ENCODE data around the gene OSTN.

- TF ChIP-seq POLR2A (conservative IDR thresholded peaks at IDR 0.05) = no peak
- no peak for TF ChIP-seq CUX1 (CRISPR knock-in tag; IDR thresholded peaks at IDR 0.05)
- TF ChIP-seq ZHX1 (conservative IDR thresholded peaks at IDR 0.05; ENCODE audit: low read length) = no peak
- TF ChIP-seq POU5F1 (IDR thresholded peaks at IDR 0.05; ENCODE audit: borderline replicate concordance, low read depth, low read length, partially characterized antibody) = no peak
- no peak for TF ChIP-seq PRPF4 (IDR thresholded peaks at IDR 0.05; ENCODE audit: insufficient read depth, low read depth, low read length, poor library complexity, severe bottlenecking)
- no peak for TF ChIP-seq FOSL1 (tag; conservative IDR thresholded peaks at IDR 0.05)
- TF ChIP-seq VEZF1 (CRISPR knock-in tag; IDR thresholded peaks at IDR 0.05) = no peak
- TF ChIP-seq GABPB1 (CRISPR knock-in tag; IDR thresholded peaks at IDR 0.05) = no peak
- no peak for TF ChIP-seq ELK1 (CRISPR knock-in tag; IDR thresholded peaks at IDR 0.05)
- TF ChIP-seq PRDM10 (IDR thresholded peaks at IDR 0.05; ENCODE audit: partially characterized antibody) = no peak
Measured at GRCh38 chr3:191255156-191255555, 56.1 kb downstream of the OSTN start.

All from K562 (cell line).